Activated CD4-positive, alpha-beta T cell treated with anti-CD3 and anti-CD28 coated beads, Interleukin-2, Interleukin-6, amounts not matched to agents 100 ng/mL and 50 ng/mL, durations not matched to agents 16 hours and 8 hours (primary cell): ENCODE measurements around the gene STAT6.

Source experiments
- DNase-seq: peaks from one replicate; pipeline ENCODE4 v3.0.0-alpha.2; 2020

The STAT6 gene

DNA sequence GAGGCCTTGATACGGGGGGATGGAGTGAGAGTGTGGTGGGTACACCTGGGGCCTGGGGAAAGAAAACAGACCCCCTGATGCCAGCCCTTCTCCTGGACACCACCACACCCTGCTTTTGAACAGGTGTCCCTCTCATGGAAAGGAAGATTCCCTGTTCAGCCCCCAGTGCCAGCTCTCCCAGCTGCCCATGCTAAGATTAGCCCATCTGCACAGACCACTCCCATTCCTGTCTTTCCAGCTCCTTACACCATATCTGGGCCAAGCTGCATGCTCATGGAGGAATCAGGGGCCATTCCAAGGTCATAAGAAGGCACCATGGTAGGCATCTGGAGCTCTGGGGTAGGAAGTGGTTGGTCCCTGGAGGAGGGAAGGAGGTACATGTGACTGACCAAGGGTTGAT is 12.6 kb downstream of the STAT6 start:
- no peak for DNase-seq

GRCh38 chr12:57097554-57097835 is 13.7 kb downstream of the STAT6 start:
- no peak for DNase-seq

DNA sequence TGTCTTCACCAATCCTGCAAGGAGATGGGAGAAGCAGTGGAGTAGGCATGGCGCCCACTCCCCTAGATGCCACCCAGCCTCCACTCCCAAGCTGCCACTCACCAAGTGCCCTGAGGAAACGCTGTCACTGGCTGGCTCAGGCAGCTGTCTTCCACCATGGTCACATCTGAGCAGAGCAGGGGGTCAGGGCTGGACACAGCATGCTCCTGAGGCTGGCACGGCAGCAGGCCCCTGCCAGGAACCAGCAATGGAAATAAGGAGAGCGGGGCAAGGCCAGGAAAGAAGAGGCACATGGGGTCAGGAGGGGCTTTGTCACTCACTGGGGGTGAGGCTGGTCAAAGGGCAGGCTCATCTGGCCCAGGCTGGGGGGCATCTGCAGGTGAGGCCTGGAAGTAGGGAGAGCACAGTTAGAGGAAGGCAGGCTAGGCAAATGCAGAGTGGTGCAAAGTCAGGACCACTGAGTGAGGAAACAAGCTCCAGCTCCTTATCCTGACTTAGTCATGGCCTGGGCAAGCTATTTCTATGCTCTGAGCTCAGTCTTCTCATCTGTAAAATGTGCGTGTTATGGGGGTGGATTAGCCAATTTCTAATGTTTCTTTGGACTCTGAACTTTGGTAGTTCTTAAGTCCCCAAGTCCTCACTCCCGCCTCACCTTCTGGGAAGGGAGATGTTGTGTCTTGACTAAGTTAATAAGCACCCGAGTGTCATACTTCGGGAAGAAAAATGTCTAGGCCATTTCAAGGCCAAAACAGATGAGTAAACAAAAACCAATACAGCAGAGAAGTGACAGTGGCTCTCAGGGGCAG is 14.2 kb downstream of the STAT6 start:
- no peak for DNase-seq

DNA sequence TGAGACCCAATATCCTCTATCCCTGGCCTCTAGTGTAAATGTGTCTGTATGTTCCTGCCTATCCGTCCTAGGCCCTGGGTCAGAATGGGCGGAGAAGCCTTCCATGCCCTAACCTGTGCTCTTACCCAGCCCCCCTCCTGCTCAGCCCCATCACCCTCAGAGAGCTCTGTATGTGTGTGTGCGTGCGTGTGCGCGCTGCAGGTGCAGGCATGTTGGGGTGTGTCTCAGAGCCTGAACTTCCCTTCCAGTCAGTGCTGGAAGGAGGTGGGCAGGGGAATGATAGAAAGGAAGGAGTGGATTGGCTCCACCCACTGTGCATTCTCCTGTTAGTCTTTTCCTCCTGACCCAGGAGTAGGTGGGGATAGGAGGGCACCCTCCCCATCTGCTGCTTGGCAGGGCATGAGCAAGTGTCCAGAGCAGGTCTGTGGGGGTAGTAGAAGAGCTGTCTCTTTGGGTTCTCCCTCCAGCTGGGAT is 15.0 kb downstream of the STAT6 start:
- DNase-seq: no peak

DNA sequence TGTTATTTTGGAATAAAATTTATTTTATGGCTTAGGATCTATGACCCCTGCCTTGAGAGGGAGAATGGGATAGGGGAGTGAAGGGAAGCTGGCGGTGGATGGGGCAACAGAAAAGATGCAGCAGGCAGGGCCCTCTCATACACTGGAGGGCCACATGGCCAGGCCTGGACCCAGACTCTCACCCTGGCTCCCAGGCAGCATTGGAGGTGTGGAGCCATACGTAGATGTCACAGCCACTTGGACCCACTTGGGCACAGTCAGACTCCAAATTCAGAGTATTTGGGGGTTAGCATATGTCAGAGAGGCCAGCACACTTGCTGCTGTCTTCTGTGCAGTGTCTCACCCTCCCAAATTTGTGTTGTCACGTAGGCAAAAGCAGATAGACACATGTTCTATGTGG is 15.7 kb downstream of the STAT6 start:
- DNase-seq: no peak

DNA sequence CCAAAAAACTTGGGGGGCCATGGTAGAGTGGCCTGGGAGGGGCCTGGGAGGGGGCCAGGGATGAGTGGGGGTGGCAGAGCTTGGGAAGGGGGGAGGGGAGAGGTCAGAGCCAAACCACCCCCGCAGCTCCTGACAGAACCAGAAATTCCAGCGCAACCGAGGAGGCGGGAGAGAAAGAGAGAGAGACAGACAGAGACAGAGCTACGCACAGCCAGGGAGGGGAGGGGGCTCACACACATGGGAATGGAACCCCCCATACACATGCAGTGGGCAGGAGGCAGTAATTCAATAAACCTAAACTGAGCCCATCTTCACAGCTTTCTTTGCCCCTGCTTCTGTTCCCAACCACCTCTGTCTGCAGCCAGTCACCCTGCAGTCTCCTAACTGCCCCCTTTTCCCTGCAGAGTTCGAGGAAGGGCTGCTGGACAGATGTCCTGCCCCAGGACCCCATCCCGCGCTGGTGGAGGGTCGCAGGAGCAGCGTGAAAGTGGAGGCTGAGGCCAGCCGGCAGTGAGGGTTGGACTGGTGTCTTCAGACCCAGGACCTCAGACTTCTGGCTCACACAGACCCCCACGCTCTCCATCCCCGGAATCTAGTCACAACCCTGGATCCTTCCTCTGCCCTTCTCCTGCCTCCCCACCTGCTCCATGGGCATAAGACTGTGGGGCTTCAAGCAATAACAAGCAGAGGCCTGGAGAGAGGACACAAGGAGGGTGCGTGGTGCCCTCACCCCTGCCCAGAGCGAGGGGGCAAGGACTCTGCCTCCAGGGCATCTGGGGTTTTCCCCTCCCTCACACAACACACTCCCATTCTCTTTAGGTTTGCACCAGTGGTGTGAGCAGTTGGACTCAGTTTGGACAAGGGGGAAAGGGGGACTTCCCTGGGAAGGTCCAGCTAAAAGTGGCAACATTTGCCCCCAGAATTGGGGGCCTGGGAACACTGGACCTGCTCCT is 16.7 kb downstream of the STAT6 start:
- no peak for DNase-seq

GRCh38 chr12:57093415-57094207 is 17.6 kb downstream of the STAT6 start:
- peak; percentile 73 for DNase-seq

- DNase-seq: no peak
These were observed 18.2 kb downstream of the STAT6 start for GRCh38 chr12:57092876-57093414.

DNA sequence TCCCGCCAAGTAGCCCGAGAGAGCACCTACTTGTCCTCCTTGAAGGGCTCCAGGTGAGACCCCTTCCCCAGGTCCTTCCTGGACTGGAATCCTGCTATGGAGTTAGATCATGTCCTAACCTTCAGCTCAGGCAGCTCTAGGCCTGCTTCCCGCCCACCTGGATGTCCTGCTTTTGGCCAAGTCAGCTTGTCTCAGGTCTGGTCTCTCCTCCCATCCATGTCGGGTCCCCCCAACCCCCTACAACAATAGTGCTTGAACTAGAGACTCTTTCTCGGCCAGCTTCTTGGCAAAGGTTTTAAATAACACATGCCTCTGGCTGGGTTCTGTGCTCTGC is 18.7 kb downstream of the STAT6 start:
- no peak for DNase-seq

DNA sequence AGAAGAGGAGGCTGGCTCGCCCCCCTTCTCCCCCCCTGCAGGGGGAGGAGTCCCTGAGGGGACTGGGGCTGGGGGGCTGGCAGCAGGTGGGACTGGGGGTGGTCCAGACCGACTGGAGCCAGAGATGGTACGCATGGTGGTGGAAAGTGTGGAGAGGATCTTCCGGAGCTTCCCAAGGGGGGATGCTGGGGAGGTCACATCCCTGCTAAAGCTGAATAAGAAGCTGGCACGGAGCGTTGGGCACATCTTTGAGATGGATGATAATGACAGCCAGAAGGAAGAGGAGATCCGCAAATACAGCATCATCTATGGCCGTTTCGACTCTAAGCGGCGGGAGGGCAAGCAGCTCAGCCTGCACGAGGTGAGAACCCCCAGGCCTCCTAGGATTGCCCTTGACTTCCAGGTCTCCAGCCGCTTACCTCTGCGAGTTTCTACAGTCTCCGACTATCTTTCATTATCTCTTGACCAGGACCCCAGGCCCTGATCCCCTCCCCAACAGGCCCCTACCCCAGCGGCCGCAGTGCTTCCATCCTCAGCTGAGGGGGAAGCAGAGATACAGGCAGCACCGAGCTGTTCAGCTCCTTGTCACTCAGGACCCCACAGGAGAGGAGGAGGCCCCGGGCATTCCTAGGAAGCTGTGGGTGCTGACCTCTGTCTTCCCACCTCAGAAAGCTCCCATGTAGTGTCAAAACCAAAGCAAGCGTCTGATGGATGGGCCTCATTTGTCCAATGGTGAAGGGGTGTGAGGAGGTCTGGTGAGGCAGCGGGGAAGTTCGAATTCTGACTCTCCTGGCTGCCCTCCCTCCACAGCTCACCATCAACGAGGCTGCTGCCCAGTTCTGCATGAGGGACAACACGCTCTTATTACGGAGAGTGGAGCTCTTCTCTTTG is 19.3 kb downstream of the STAT6 start:
- no peak for DNase-seq

DNA sequence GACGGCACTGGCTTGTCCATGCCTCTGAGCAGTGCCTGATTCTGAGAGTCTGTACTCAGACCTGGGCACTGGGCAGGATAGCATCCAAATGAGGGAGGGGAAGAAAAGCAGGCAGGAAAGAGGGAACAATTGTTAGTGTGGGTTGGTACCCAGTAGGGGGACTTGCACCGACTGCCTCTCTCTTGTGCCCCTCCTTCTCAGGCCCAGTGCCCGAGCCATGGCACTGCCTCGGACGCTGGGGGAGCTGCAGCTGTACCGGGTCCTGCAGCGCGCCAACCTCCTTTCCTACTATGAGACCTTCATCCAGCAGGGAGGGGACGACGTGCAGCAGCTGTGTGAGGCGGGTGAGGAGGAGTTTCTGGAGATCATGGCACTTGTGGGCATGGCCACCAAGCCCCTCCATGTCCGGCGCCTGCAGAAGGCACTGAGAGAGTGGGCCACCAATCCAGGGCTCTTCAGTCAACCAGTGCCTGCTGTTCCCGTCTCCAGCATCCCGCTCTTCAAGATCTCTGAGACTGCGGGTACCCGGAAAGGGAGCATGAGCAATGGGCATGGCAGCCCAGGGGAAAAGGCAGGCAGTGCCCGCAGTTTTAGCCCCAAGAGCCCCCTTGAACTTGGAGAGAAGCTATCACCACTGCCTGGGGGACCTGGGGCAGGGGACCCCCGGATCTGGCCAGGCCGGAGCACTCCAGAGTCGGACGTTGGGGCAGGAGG is 20.1 kb downstream of the STAT6 start:
- DNase-seq: no peak

- no peak for DNase-seq
These were observed 20.7 kb downstream of the STAT6 start for GRCh38 chr12:57090490-57090889.

DNA sequence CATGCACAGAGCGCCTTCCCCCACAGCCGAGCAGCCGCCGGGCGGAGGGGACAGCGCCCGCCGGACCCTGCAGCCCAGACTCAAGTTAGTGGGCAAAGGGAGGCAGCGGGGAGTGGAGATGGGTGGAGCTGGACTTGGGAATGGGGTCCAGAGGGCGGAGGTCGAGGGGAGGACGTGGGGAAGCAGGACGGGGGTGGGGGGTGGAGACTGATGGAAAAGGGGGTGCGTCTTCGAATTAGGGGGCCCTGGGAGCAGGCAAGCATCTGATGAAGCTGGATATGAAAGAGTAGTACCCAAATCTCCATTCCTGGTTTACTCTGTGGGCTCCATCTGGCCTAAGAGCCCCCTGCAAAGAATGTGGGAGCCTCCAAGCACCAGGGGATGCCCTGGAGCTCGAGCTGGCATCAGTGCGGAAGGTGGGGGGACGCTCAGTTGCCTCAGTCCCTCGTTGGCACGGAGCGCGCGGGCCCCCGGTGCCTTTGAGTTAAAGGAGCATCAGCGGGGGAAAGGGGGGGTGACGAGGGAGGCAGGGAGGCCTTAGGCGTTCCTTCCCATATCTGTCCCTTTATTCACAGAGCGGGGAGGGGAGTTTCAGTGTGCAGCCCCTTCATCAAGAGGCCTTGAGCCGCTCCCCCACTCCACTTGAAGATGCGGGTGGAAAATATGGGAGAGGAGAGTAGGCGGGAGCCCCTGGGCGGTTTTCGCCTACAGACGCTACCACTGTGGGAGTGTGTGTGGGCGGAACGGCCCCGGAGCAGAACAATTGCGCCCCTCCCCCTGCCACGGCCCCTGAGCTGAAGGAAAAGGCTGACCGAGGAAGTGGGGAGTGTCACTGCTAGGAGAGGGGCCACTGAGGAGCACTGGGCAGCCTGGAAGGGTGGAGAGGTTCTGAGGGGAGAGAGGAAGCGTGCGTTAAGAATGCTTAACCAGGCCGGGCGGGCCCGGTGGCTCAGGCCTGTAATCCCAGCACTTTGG is 21.6 kb downstream of the STAT6 start:
- peak; percentile 70 for DNase-seq

- peak; percentile 97 for DNase-seq
These were observed 22.6 kb downstream of the STAT6 start, which contains the start of gene NAB2 for GRCh38 chr12:57088354-57089270. Gene NAB2 (plus strand): TSS chr12:57089114. CDS start chr12:57089272, 158 bp downstream.

DNA sequence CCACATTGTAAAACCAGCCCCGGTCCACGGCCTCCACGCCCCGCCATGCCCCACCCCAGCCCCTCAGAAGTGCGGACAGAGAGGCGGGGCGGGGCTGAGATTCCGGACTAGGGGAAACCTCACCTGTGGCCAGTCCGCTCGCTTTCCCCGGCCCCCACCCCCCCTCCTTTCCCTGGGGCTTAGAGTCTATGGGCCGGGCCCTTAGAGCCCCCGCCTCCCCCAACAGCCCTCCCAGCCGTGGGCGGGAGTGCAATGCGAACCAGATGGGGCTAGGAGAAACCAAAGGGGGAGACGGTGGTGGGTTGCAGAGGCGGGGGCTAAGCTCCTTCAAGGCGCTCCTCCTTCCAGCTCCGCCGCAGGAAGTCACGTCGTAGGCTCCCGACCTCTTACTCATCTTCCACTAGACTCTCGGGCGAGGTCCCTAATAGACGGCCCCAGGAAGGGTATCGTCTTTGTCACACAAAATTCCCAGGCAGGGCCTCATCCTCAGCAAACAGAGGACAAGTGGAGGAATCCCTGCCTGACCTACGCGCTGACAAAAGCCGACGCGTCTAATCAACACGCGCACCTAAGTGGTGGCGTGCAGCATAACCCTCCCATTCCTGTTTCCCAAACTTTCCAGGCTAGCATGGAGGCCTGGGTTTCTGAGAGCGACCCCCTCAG is 23.3 kb downstream of the STAT6 start:
- DNase-seq: peak; percentile 87

GRCh38 chr12:57087010-57087690 is 24.0 kb downstream of the STAT6 start:
- DNase-seq: peak; percentile 92

- DNase-seq: peak; percentile 62
These were observed 24.6 kb downstream of the STAT6 start for GRCh38 chr12:57086493-57087009.
